GM21529 (cell line): ENCODE measurements around the gene LRRN2.
"Not testable (repeated sequence)": the region's sequence is repeated elsewhere in the genome, so short reads cannot be mapped to it uniquely, and the experiment has no call there.

Source experiments
- ATAC-seq: cut with Tn5 transposase; IDR thresholded peaks from one replicate; pipeline ENCODE4 v1.9.1; 2021; ENCODE audit not compliant: unreplicated experiment

The LRRN2 gene

DNA sequence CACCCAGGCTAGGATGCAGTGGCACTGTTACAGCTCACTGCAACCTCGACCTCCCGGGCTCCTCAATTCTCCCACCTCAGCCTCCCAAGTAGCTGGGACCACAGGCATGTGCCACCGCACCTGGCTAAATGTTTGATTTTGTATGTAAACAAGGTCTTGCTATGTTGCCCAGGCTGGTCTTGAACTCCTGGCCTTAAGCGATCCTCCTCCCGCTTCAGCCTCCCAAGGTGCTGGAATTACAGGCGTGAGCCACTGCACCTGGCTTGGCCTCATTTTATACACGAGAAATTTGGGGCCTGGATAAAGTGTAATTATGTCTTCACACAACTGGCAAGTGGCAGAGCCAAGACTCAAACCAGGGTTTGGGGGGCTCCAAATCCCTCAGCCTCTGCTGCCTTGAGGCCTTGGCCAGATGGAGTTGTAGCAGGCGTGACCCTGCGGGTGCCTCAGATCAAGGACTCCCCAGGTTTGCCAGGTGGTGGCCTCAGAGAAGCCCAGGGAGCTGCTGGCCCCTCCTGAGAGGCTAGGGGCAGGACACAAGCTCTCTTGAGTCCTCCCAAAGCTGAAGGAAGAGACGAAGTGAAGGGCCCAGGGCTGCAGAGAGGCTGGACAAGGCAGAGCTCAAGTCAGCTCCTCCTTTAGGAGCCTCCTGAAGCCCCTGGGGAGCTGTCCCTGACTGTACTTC, 107.6 kb downstream of the LRRN2 start:
- ATAC-seq = no peak

DNA sequence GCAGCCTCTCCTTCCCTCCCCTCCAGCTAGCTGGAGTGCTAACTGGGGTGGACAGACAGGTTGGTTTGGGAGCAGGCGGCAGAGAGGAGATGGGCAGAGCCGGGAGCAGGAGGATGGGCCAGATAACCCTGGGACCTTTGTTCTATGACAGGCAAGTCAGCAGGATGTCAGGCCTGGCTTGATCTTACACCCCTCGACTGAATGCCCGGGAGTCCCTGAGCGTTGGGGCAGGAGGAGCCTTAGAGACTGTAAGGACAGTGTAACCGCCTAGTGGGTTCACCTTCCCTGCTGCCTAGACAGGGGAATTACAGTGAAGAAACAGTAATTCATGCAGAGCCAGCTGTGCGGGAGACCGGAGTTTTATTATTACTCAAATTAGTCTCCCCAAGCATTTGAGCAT, 109.1 kb downstream of the LRRN2 start:
- ATAC-seq = no peak

DNA sequence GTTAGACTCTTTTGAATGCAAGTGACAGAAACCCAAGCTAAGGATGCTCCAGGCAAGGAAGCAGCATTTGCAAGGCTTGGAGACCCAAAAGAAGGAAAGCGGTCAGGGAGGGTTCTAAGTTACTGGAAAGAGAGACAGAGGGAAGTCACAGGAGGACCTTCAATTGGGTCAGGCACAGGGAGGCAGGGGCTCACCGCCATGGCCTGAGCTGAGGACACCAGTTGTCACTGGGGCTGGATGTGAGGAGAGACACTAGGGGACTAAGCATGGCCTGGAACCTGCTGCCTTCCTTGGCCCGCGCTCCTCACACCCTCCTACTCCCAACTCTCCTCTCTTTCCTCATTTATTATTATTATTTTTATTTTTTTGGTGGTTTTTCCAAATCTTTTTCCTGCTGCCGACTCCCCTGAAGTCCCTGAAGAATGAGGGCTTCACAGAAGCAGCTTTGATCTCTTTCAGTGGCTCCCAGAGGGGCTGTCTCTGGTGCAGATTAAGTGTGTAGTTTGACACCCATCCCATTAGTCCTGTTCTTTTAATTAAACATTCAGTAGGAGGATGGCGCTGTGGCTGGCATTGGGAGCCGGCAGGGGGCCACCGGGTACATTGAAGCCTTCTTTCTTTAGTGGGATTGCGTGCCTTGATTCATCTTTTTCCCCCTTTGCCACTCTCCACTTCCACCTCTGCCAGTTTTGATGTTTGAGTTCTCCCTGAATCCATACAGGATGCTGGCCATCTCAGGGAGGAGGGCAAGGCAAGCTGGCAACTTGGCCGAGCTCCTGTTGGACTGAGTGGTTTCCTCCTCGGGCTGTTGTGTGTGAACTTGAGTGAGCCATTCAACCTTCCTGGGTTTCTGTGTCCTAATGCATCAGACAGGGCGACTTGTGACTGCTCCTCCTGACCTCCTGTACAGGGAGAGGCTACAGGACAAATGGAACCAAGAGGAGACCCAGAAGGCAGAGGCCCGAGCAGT, 110.0 kb downstream of the LRRN2 start:
- no peak for ATAC-seq

DNA sequence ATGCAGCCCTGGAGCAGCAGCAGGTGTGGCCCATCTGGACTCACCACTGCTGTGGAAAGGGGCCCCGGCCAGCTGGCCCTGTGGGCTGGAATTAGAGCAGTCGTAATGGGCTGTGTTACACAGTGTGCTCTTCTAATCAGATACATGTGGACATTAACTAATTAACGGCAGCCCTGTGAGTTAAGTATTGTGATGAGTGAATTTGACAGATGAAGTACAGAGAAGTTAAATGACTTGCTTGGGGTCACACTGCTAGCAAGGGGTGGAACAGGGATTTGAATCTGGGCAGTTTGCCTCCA, 110.7 kb downstream of the LRRN2 start:
- no peak for ATAC-seq

DNA sequence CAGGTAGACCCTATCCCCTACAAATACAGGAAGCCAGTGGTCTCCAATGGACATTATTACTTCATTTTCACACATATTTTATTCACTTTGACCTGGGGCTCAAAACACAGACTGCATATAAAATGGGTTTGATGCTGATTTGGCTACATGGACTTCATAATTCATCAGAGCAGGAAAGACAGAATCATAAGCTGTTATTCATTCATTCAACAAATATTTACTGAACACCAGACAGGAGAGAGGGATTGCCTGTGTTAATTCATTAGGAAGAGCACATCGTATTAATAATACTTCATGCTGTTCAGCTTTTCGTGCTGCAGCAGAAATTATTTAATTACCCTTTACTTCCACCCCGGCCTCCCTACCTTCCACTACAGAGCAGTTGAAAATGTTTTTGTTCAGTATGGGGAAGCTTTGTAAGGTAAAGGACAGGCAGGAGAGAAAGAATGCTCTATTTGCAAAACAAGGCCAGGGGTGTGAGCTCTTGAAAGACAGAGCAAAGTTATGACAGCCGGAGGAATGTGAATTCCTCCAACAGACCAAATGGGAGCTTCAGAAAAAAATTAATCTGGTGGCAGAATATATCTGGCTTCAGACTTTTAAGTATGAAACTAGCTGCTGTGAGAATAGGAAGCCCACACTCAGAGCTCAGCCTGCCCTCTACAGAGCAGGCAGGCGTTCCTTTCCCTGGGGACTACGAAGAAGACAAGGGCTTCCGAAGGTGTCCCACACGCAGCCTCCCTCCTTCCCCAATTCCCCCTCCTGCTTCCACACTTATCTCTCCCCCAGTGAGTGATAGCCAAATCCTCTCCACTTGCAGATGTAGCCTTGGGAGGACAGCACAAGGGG, 111.3 kb downstream of the LRRN2 start:
- ATAC-seq = no peak

DNA sequence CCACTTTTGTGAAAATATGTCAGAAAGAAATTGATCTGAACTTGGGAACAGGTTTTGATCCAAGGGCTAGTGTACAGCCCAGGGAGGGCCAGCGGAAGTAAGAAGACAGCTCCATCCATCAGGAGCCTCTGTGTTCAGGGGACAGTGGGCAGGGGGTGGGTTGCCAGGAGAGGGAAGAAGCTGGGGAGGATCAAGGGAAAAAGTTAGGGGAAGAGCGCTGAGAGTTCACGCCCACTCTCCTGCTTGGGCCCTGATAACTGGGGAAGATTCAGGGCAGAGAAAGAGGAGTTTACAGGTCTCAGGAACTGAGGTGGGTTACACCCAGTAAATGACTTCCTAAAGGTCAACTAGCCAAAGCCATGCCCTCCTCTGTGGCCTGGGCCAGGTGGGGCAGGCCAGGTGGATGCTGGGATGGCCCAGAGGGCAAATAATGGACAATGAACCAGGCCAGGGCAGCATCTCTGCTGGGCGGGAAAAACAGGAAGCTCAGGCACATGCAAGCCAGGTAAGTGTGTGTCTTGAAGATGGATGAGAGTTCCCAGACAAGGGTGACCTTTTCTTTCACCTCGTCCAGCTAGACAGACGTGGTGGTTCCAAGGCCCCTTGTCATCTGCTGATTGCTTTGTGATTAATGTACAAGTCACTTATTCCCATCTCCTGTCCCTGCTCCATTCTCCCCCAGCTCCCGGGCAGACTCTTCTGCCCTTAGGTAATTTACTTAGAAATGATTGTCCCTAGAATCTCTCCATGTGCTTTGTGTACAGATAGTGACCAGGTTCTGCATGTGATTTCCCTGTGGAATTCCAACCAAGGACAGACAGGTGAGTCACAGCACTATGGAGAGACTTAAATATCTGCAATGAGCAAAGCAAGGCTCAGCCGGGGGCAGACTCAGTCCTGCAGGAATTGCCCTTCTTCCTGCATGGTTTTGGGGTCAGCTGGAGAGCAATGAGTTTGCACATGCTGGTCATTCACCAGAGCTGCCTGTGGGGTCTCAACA, 112.3 kb downstream of the LRRN2 start:
- no peak for ATAC-seq

DNA sequence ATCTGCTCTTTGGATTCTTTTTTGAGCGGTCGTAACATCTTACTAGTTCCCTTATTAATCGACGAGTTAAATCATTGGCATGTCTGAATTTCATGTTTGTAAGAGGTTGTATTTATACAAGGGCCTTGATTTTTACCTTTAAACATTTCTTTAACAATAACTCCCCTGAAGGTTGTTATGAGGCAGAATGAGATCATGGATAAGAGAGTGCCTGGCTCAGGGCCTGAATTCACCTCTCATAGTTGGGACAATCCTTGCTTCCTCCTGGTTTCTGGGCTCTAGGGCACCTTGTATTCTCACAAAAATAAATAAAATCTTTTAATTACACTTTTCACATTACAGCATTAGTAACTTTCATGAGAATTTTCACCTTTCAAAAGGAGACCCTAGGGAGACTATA, 113.9 kb downstream of the LRRN2 start:
- no peak for ATAC-seq

DNA sequence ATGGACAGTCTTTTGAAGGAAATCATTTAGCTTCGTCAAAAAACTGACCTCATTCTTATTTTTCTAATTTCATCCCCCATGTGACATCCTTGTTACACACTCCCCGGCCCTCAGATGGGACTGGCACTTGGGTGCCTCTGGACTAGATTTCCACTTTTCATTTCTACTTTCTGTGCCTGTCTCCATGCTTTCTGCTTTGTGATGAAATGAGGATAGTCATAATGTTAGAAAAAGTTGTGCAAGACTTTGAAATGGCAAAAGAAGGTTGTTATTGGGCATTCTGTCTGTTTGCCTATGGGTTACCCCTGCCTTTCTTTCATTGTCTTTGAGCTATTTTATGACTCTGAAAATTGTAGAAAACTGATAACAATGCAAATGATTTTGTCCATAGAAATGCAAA, 114.4 kb downstream of the LRRN2 start:
- ATAC-seq = no peak

DNA sequence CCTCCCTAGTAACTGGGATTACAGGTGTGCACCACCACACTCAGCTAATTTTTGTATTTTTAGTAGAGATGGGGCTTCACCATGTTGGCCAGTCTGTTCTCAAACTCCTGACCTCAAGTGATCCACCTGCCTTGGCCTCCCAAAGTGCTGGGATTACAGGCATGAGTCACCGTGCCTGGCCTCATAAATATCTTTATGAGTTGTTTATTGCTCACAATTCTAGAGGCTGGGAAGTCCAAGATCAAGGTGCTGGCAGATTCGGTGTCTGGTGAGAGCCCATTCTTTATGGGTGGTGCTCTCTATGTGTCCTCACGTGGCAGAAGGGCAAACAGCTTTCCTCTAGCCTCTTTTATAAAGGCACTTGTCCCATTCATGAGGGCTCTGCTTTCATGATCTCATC, 115.5 kb downstream of the LRRN2 start:
- ATAC-seq = not testable (repeated sequence)

DNA sequence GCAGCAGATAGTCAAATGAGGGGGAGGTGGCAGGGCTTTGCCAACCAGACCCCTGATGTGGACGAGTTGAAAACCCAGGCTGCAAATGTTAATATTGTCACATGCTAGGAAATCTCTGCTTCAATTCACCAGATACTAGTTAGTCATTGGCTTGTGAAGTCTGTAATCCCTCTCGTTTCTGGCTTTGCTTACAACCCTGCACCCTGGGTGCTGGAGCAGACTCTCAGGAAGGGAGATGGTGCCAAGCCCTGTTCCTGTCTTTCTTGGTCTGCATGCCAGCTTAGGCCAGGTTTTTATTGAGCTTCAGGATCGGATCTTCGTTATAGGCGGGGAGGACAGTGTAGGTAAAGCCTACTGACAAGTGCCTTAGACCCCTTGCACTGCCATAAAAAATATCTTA, 116.1 kb downstream of the LRRN2 start:
- ATAC-seq = no peak

DNA sequence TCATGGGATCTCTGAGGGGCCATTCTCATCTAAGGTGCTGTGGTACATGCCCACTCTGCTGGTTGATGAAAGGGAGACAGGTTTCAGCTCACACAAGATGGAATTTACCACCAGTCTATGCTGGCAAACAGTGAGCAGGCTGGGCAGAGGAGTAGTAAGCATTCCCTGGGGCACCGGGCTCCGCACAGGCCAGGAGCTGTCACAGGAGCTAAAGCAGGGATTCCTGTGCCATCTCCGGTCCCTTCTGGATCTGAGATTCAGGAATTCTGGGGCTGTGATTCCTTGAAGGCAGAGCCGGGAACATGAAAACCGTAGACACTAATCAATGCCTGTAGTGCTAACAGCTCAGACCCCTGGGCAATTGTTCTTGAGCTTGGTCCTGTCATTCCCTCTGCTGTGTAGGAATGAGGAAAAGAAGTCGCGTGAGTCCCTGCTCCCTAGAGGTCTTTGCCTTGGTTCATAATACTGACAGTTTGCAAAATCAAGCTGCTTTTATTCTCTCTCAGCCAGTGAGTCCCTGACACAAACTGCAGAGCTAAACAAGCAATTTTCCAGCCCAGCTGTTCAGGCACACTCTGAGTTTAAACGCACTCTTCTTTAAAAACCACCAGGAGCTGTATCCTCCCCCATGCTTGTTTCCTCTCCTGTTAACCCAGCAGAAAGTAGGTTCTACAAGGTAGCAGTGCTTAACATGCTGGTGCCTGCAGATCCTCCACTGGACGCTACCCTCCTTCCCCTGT, 116.8 kb downstream of the LRRN2 start:
- no peak for ATAC-seq
